Nucleus accumbens (tissue), 56 donors: ENCODE results near the gene NRG3.
"Not testable (repeated sequence)": the region's sequence is repeated elsewhere in the genome, so short reads cannot be mapped to it uniquely, and the experiment has no call there.

Experiments used
- DNase-seq, 56 donors: peaks; one replicate each; lab custom pipeline; 2025; lab: John Stamatoyannopoulos, UW

NRG3 gene

DNA sequence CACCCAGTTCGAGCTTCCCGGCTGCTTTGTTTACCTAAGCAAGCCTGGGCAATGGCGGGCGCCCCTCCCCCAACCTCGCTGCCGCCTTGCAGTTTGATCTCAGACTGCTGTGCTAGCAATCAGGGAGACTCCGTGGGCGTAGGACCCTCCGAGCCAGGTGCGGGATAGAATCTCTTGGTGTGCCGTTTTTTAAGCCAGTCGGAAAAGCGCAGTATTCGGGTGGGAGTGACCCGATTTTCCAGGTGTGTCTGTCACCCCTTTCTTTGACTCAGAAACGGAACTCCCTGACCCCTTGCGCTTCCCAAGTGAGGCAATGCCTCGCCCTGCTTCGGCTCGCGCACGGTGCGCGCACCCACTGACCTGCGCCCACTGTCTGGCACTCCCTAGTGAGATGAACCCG, 474.6 kb downstream of the NRG3 start:
- DNase-seq: not testable (repeated sequence)

DNA sequence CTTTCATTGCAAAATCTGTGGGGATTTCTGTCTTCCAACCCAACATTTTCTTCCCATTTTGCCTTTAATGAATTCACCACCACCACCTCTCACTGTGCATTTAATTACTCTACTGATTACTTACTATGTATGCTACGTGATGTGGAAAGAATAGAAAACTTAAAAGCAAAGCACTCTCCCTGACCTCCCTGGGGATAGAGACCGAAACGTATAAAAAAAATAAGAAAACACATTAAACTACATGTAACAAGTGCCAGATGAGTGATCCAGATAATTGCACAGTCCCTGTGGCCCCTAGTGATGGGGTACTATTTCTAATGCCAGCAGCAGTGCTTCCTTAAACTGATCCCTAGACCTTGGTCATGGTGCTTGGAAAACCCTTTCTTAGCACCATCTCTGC, 478.4 kb downstream of the NRG3 start:
- no peak for DNase-seq

DNA sequence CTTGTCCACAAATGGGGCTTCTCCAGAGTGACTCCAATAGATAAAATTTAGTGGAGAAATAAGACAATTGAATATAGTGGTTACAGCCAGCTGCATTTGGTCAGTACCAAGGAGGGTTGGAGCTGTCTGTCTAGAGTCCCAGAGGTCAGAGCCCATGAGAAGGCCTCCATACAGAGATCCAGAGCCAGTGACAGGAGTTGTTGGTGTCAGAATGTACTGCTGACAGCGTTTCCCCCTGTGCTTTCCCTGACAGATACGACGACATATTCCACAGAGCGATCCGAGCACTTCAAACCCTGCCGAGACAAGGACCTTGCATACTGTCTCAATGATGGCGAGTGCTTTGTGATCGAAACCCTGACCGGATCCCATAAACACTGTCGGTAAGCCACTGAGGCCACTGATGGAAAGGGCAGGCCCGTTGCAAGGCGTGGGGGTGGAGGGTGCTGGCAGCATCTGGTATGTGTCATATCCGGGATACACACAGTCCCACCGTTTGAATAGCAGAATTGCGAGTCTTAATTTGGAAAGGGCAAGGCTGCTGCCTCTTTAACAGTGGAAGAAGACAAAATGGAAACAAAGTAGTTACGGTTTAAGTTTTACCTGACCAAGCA, 483.6 kb downstream of the NRG3 start:
- no peak for DNase-seq

DNA sequence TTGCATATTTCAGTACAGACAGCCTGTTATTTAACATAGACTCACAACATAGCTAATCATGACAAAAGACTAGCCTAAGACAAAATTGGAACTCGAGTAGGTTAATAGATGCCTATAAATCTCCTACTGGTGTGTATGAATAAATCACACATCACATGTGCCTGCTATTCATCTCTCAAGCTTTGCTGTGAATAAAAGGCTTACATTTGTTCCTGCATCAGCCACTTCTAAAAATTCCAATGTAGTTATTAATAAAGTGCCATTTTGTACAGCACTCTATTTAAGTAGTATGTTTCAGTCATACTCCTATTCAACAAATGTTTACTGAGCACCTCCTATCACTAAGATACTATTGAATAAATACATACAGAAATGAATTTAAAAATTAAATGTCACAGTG, 486.3 kb downstream of the NRG3 start:
- no peak for DNase-seq

DNA sequence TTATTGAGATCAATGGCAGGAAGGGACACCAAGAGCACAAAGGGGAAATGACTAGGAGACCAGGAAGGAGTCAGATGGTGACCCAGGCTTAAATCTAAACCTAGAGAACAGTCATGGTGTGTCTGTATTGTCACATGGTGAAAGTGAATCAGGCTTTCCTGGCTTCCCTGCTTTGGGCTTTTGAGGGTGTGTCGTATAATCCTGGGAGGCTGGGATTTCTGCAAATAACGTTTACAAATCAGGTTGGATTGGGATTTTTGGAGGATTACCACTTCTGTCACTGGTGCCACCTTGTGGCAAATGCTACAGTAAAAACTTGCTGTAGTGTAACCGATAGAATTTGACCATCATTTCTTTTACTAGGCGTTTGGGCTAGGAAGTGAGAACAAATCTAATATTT, 502.6 kb downstream of the NRG3 start:
- DNase-seq: peak in 1 of 56 donors; percentile 6

DNA sequence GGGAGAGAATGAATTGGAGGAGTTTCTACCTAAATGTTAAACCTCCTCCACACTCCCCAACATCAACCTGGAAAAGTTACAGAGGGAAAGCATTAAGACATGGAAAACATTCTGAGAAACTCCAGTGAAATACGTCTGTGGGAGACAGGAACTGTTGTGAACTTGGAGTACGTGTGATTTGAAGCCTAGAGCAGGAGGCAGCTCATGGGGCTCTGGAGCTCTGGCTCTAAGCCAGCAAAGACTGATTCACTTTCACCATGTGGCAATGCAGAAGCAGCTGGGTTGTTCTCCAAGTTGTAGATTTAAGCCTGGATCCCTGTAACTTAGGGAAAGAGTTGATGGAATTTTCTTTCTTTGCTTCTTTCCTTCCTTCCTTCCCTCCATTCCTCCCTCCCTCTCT, 503.2 kb downstream of the NRG3 start:
- peak in 6 of 56 donors; percentile 1 to 28 (median 9) for DNase-seq

DNA sequence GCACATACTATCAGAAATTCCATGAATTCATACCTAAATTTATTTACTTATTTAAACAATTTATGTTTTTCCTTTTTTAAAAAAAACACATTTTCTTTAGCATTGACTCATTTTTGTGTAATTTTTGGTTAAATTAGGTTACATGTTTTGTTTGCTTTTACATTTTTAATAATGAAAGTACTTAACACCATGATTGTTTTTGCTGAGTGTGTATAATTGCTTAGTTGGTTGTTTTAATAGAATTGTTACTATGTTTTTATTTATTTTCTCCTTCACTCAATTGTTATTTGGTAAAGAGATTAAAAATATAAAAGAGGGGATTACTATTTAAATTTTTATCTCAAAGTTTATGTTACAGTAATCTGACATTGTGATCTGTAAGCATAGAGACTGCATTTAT, 508.4 kb downstream of the NRG3 start:
- no peak for DNase-seq

DNA sequence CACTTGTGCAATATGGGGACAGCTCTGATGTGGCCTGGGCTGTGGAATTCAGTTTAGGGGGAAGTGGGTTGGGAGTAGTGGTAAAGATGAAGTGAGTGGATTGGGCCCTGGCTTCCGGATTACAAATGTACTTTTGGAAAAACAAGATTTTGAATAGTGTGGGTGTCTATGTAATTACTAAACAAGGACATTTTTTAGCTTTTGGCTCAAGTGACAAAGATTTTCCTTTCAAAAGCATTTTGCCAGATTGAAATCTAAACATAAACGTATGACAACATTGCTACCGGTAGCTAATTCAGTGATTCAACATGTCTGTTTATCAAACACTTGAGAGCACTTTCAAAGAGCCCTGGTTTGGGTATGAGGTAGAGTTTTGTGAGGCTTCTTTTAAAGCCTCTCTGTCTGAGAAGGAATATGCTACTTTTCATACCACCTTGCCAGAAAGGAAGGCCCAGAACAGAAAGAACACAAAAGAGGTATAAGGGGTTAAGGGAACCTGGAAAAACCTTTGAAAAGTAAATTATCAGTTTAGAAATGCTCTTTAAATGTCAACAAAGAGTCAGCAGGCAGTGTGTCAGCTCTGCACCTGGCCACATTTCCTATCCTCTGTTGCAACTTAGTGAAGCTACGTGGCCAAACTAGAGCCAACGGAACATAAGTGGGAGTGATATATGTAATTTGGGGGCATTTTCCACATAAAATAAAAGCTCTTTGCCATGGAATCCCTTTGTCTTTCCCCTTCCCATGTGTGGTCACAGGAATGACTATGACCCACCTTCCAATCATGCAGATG, 516.1 kb downstream of the NRG3 start:
- no peak for DNase-seq

DNA sequence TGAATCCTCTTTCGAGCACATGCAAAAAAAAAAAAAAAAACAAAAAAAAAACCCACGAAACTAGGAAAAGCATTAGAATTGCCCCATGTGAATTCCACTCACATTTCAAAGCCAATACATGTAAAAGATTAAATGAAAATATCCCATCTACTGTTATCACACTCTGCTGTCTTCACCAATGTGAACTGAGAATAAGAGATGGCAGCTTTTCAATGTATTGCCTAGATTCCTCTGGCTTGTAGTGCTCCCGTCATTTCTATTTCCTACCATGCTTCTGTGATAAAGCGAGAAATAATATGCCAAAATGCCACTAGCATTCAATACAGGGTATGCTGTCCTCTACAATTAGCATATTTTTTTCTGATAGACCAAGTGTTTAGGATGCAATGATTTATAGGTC, 517.0 kb downstream of the NRG3 start:
- DNase-seq: no peak

DNA sequence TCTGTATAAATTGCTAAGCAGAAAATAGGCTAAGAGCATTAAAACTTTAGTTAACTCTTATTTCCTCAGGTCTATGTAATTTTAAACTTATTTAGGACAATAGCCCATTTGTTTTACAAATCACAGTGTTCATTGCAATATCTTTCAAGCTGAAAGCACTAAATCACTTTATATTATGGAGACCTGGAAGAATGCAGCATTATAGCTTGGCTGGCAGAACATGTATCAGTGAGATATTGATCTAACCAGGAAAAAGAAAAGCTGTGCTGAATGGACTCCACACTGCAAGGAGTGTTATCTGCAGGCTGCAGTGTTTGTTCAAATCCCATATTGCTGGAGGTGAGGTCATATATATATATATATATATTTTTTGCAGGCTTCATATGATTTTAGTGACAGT, 517.5 kb downstream of the NRG3 start:
- no peak for DNase-seq

DNA sequence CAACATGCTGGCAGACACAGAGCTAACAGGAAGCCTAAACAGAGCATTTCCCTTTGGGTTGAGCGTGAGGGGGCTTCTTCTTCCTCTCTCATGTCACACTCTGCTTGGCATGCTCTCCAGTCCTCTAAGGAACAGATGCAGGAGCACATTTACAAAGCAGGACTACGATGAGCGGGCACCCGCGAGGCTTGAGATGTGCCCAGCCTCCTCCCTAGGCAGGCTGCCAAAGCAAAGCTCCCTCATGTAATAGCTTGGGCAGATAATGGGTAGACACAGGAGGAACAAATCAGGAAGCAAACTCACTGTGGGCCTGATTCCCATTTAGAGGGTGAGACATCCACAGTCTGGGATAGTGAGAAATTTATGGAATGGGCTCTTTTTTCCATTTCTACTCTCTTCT, 519.1 kb downstream of the NRG3 start:
- DNase-seq: peak in 7 of 56 donors; percentile 2 to 46 (median 13)

DNA sequence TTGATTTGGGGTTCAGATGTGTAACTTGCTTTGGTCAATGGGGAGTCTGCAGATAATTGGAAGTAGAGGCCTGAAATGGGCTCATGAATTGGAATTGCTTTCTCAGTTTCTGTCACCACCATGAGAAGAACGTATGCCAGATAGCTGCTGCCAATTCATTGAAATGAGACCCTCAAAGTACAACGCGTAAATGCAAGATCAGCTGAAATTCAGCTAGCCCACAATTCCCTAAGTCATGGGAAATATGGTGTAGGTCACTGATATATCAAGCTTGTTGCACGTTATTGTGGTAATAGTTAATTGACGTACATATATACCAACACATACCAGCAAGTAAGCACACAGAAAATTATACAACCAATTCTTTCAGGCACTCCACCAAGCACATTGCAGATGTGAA, 520.0 kb downstream of the NRG3 start:
- no peak for DNase-seq

DNA sequence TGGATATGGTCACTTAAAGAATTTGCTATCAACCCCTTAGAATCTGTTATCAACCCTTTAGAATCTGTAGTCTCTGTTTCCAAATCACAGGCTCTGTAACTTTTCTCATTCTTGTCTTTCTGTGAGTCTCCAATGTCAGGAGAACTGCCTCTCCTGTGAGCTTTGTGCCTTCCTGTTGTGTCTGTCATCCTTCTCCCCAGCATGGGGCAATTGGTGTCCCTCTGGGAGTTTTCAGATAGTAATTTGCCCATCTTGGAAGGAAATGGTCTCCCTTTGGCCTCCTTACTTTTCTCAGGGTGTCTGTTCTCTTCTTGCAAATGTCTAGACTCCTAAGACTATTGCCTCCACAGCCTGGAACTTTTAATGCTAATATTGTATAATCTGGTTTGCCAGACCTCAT, 521.9 kb downstream of the NRG3 start:
- DNase-seq: no peak

DNA sequence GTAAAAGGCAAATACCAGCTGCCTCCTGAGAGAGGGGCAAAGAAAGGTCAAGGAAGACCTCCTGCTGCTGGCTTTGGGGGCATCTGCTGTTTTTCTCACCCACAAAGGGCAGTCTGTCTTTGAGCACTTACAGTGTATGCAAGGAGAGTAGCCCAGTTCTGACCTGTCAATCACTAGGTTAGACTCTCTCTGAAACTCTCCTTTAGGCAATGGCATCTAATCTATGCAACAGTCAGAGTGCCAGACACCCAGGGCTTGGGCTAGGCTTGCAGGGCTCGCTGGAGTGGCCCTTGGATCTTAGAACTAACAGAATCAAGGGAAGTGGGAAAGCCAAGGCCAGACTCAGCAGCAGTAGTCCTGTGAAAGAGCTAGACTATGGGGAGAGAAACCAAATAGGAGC, 522.9 kb downstream of the NRG3 start:
- no peak for DNase-seq

DNA sequence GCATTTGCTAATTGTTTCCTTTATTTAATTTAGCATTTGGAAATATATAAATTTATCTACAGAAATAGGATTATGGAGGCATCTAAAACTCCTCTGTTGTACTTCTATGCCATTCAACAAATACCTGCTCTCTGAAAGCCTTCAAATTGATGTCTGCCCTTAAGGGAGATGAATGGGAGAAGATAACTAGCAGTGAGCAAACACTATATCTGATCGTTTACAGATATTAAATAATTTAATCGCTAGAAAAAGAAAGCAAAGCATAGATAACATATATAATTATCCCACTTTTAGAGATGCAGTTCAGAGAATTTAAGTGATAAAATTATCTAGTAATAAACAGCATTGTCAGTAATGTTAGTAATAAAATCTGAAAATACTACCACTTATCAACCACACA, 524.9 kb downstream of the NRG3 start:
- no peak for DNase-seq

DNA sequence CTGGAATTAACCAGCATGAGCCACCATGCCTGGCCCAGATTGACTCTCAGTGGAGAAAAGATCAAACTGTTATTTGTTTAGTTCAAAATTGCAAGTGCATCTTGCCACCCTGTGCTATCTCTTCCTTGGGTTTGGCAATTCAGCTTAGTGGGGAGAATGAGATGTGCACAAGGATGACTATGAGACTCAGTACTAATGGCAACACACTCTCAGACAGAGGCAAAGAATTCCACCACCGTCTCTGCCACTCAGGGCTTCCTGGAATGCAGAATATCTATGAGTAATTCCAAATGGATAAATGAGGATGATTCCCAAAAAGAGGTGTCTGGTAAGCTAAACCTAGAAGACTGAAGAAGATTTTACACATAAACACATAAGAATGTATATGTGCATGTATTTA, 525.8 kb downstream of the NRG3 start:
- DNase-seq: no peak

DNA sequence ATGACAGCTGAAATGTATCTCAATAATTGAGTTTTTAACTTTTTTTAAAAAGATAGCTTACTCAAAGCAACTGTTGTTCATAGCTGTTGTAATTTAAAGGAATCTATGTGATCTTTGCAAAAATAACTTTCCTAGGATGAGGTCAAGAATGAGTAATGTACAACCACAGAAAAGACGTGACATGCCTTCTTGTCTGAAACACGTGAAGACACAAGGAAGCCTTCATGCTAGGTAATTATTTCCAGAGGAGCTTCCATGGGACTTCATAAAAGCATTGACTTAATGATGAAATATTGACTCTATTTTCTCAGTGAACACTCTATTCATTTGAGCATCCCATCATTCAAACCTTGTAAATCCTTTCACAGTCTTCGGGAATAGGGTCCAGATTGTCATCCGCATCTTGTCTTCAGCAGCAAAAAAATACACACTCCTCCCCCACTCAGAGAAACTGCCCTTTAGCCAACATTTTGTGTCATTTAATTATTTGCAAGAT, 528.0 kb downstream of the NRG3 start:
- DNase-seq: no peak

DNA sequence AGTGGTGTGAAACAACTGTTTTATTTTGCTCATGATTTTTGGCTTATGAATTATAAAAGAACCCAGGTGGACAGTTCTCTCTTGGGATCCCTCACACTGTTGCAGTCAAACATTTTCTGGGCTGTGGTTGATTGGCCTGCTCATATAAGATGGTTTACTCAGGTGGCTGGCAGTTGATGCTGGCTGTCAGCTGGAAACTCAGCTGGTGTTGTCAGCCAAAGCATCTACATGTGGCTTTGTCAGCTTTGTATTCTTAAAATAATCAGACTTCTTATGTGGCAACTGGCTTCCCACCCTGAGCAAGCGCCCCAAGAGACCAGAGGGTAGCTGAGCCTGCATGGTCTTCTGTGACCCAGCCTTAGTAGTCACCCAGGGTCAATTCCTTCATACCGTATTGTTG, 534.7 kb downstream of the NRG3 start:
- no peak for DNase-seq

DNA sequence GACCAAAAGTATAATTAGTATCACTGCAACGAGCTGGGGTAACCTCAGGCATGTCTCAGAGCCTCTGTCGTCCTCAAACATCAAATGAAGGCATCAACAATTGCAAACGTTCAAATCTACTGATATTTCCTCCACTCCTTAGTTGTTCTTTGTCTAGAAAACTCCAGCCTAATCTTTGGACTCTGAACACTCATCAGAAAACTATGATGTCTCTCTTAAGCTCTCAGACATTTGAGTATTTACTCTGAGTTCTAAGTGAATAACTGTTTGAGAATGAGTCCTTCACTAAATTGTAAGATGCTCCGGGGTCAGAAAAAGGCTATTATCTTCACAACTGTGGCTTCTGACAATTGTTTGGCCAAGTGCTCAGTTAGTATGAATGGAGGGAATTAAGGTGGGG, 536.4 kb downstream of the NRG3 start:
- DNase-seq: no peak

DNA sequence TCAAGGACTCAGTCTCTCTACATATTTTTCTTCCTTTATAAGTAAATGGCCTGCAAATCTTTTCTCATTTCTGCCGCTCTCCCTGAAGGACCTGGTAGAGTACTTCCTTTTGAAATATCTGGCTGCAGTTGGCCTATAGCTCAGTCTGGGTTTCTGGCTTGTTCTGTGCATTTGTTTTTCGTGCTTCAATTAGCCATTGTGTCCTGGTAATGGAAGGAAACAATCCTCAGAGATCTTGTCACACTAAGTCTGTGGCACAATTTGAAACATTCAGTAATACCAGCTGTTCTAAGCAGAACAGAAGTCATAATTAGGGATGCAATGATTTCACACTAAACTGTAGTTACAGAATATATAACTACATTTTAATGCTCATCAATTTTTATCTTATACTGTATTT, 545.0 kb downstream of the NRG3 start:
- no peak for DNase-seq

DNA sequence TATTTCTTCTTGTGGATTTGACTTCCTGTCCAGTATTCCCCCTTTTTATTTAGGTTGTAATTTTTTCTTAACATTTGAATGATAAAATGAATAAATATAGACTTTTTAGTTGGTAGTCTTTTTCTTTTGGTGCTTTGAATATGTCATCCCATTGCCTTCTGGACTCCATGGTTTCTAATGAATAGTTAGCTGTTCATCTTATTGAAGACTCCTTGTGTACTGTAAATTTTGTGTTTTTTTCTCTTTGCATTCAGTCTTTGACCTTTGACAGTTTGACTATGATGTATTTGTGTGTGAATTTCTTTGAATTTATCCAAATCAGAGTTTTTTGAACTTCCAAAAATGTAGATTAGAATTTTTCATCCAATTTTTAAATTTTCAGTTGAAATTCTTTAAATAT, 554.3 kb downstream of the NRG3 start:
- no peak for DNase-seq

DNA sequence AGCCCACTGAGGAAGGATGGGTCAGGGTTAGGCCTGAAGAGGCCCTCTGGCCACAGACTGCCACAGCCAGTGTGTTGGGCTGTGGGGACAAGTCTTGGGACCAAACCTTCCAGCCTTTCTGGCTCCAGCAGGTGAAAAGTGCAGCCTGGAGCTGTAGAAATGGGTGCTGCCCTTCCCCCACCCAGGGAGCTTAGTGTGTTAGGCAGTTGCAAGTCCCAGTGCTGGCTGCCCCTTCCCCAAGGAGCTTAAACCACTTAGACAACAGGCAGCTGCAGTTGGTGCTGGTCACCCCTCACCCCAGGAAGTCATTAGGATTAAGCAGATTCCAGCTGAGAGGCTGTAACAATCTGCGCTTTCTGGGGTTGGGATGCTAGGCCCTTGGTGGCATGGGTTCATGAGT, 563.3 kb downstream of the NRG3 start:
- no peak for DNase-seq
